ENCODE data around the gene TPST2. TPM values are rescaled to one million over a fixed set of nuclear protein-coding genes. Genes with fewer than 3 reads are reported as not detected.

The TPST2 gene
- total RNA-seq, 1 donor from 2014 or later = 59.3 TPM

- no peak for DNase-seq (ENCODE audit: low spot score)
- Mint-ChIP-seq H3K27ac (ENCODE audit: unreplicated experiment) (peak overlapping the region; percentile 91), H3K9me3 (ENCODE audit: unreplicated experiment) (no peaks in the 10 kb centered on the region), H3K36me3 (ENCODE audit: low read depth, unreplicated experiment) (no peaks in the 10 kb centered on the region), H3K4me3 (ENCODE audit: unreplicated experiment) (no peak overlapping the region), H3K4me1 (ENCODE audit: unreplicated experiment) (peaks cover 10% of the 10 kb centered on the region), H3K27me3 (ENCODE audit: unreplicated experiment) (no peaks in the 10 kb centered on the region)
- TF ChIP-seq CTCF (IDR thresholded peaks at IDR 0.05; ENCODE audit: unreplicated experiment) = no peak
Measured at GRCh38 chr22:26553056-26553752, 36.7 kb downstream of the TPST2 start.

GRCh38 chr22:26552466-26552865 is 37.5 kb downstream of the TPST2 start:
- H3K36me3 Mint-ChIP-seq (ENCODE audit: low read depth, unreplicated experiment) = no peaks in the 10 kb centered on the region
- no peaks in the 10 kb centered on the region for H3K9me3 Mint-ChIP-seq (ENCODE audit: unreplicated experiment)
- no peak for DNase-seq (ENCODE audit: low spot score)
- H3K27me3 Mint-ChIP-seq (ENCODE audit: unreplicated experiment) = no peaks in the 10 kb centered on the region
- H3K4me1 Mint-ChIP-seq (ENCODE audit: unreplicated experiment) = peaks cover 10% of the 10 kb centered on the region
- no peak overlapping the region for H3K27ac Mint-ChIP-seq (ENCODE audit: unreplicated experiment)
- H3K4me3 Mint-ChIP-seq (ENCODE audit: unreplicated experiment) = no peak overlapping the region
- no peak for TF ChIP-seq CTCF (IDR thresholded peaks at IDR 0.05; ENCODE audit: unreplicated experiment)

- DNase-seq (ENCODE audit: low spot score) = no peak
- no peak overlapping the region for H3K27ac Mint-ChIP-seq (ENCODE audit: unreplicated experiment)
- no peak overlapping the region for H3K4me3 Mint-ChIP-seq (ENCODE audit: unreplicated experiment)
- no peak for TF ChIP-seq CTCF (IDR thresholded peaks at IDR 0.05; ENCODE audit: unreplicated experiment)
- H3K9me3 Mint-ChIP-seq (ENCODE audit: unreplicated experiment) = no peaks in the 10 kb centered on the region
- no peaks in the 10 kb centered on the region for H3K27me3 Mint-ChIP-seq (ENCODE audit: unreplicated experiment)
- peaks cover 3% of the 10 kb centered on the region for H3K36me3 Mint-ChIP-seq (ENCODE audit: low read depth, unreplicated experiment)
- H3K4me1 Mint-ChIP-seq (ENCODE audit: unreplicated experiment) = peaks cover 10% of the 10 kb centered on the region
Measured at GRCh38 chr22:26551568-26551967, 38.4 kb downstream of the TPST2 start.

GRCh38 chr22:26550498-26551033 is 39.4 kb downstream of the TPST2 start:
- no peak for DNase-seq (ENCODE audit: low spot score)
- H3K4me1 Mint-ChIP-seq (ENCODE audit: unreplicated experiment) = peaks cover 10% of the 10 kb centered on the region
- H3K4me3 Mint-ChIP-seq (ENCODE audit: unreplicated experiment) = no peak overlapping the region
- H3K27ac Mint-ChIP-seq (ENCODE audit: unreplicated experiment) = peak overlapping the region; percentile 48
- H3K27me3 Mint-ChIP-seq (ENCODE audit: unreplicated experiment) = no peaks in the 10 kb centered on the region
- no peaks in the 10 kb centered on the region for H3K9me3 Mint-ChIP-seq (ENCODE audit: unreplicated experiment)
- peaks cover 4% of the 10 kb centered on the region for H3K36me3 Mint-ChIP-seq (ENCODE audit: low read depth, unreplicated experiment)
- no peak for TF ChIP-seq CTCF (IDR thresholded peaks at IDR 0.05; ENCODE audit: unreplicated experiment)

GRCh38 chr22:26549902-26550497 is 39.9 kb downstream of the TPST2 start:
- peaks cover 11% of the 10 kb centered on the region for H3K4me1 Mint-ChIP-seq (ENCODE audit: unreplicated experiment)
- DNase-seq (ENCODE audit: low spot score) = no peak
- H3K27me3 Mint-ChIP-seq (ENCODE audit: unreplicated experiment) = no peaks in the 10 kb centered on the region
- peaks cover 4% of the 10 kb centered on the region for H3K36me3 Mint-ChIP-seq (ENCODE audit: low read depth, unreplicated experiment)
- H3K9me3 Mint-ChIP-seq (ENCODE audit: unreplicated experiment) = no peaks in the 10 kb centered on the region
- no peak overlapping the region for H3K27ac Mint-ChIP-seq (ENCODE audit: unreplicated experiment)
- no peak for TF ChIP-seq CTCF (IDR thresholded peaks at IDR 0.05; ENCODE audit: unreplicated experiment)
- no peak overlapping the region for H3K4me3 Mint-ChIP-seq (ENCODE audit: unreplicated experiment)
